H1 (cell line): ENCODE measurements around the gene CAMK2D. TPM values are rescaled to one million over a fixed set of nuclear protein-coding genes. Genes with fewer than 3 reads are reported as not detected.

Experiments used
- CTCF ChIA-PET: fragments of 300-600 bp; sonication (Branson Sonifier 250); formaldehyde crosslinking; loops from one replicate; lab custom pipeline; 2021; ENCODE audit not compliant: partially characterized antibody; lab: Charles Lee
- POLR2A ChIA-PET: fragments of 300-600 bp; sonication (Branson Sonifier 250); formaldehyde crosslinking; loops from one replicate; lab custom pipeline; 2021; ENCODE audit warnings: inconsistent platforms; ENCODE audit not compliant: partially characterized antibody; lab: Charles Lee
- DNase-seq, 2 experiments: peaks; one replicate each; pipeline versions ENCODE4 v3.0.0 to v3.0.0-alpha.2; 2010 to 2022; ENCODE audit warnings: low spot score in 2 of 2, low read depth in 1 of 2, mixed read lengths in 1 of 2
- FAIRE-seq: peaks from 2 replicates; lab custom pipeline; 2011; peaks lifted over from hg19 to GRCh38; lab: Jason Lieb, UNC
- H2AFZ ChIP-seq: 2 replicates; pipeline ENCODE4 v1.8.1; 2012; ENCODE audit warnings: low read length, inconsistent platforms
- H2AK5ac ChIP-seq: 2 replicates; pipeline ENCODE4 v1.6.1; 2013; ENCODE audit warnings: low read depth, low read length
- H2BK120ac ChIP-seq: replicated peaks from 2 replicates; pipeline ENCODE3; 2013; ENCODE audit warnings: low read depth, low read length, inconsistent platforms
- H2BK12ac ChIP-seq: 2 replicates; pipeline ENCODE4 v1.6.1; 2013; ENCODE audit warnings: low read depth, low read length
- H2BK15ac ChIP-seq: 2 replicates; pipeline ENCODE4 v1.6.1; 2013; ENCODE audit warnings: low read length
- H2BK20ac ChIP-seq: 2 replicates; pipeline ENCODE4 v1.6.1; 2013; ENCODE audit warnings: low read length
- H2BK5ac ChIP-seq: 2 replicates; pipeline ENCODE4 v1.6.1; 2013; ENCODE audit warnings: low read depth, low read length
- H3K14ac ChIP-seq: 2 replicates; pipeline ENCODE4 v1.6.1; 2013; ENCODE audit warnings: inconsistent platforms; ENCODE audit not compliant: insufficient read length
- H3K18ac ChIP-seq: 2 replicates; pipeline ENCODE4 v1.6.1; 2013; ENCODE audit warnings: low read length; ENCODE audit errors: extremely low read depth
- H3K23ac ChIP-seq: 2 replicates; pipeline ENCODE4 v1.6.1; 2013; ENCODE audit warnings: inconsistent platforms; ENCODE audit not compliant: insufficient read length
- H3K23me2 ChIP-seq: 2 replicates; pipeline ENCODE4 v1.6.1; 2013; ENCODE audit warnings: low read depth, low read length
- H3K27ac ChIP-seq: 2 replicates; pipeline ENCODE4 v1.6.1; 2011; ENCODE audit warnings: low read depth, low read length, inconsistent platforms
- H3K27me3 ChIP-seq, 4 experiments: replicated peaks in 1 of 4; 1 replicate in 1 of 4; 2 replicates in 3 of 4; pipeline versions ENCODE4 v1.6.1 to v1.8.1; 2011 to 2013; ENCODE audit warnings: low read length in 3 of 4, mild to moderate bottlenecking in 3 of 4, inconsistent platforms in 2 of 4, mixed read lengths in 2 of 4, moderate library complexity in 1 of 4; ENCODE audit not compliant: control insufficient read depth in 3 of 4, insufficient read depth in 3 of 4; ENCODE audit errors: extremely low read depth in 1 of 4
- H3K36me3 ChIP-seq, 4 experiments: 2 replicates each; pipeline versions ENCODE4 v1.6.1 to v1.8.1; 2011 to 2013; ENCODE audit warnings: mild to moderate bottlenecking in 4 of 4, low read length in 3 of 4, moderate library complexity in 2 of 4, control low read depth in 1 of 4, inconsistent platforms in 1 of 4; ENCODE audit not compliant: insufficient read depth in 4 of 4, control insufficient read depth in 2 of 4
- H3K4ac ChIP-seq: replicated peaks from 2 replicates; pipeline ENCODE3; 2013; ENCODE audit warnings: low read length, low read depth, mixed read lengths, inconsistent platforms; ENCODE audit not compliant: insufficient read length
- H3K4me1 ChIP-seq, 4 experiments: replicated peaks in 1 of 4; 1 replicate in 1 of 4; 2 replicates in 3 of 4; pipeline versions ENCODE4 v1.6.1 to v1.8.1; 2011 to 2013; ENCODE audit warnings: low read length in 3 of 4, inconsistent platforms in 2 of 4, mixed read lengths in 1 of 4; ENCODE audit not compliant: insufficient read depth in 4 of 4, control insufficient read depth in 3 of 4
- H3K4me2 ChIP-seq, 2 experiments: 2 replicates each; pipeline versions ENCODE4 v1.6.1 to v1.8.1; 2011 to 2013; ENCODE audit warnings: low read depth in 2 of 2, low read length in 2 of 2, control low read depth in 1 of 2, inconsistent platforms in 1 of 2, mild to moderate bottlenecking in 1 of 2; ENCODE audit not compliant: insufficient read depth in 1 of 2
- H3K4me3 ChIP-seq, 4 experiments: fragments of 200-600, 300-600 bp in 1 of 4; sonication (generic), shearing (Covaris generic), sonication (Bioruptor Twin) in 1 of 4; 2 replicates each; pipeline versions ENCODE4 v1.5.1 to v1.8.1; 2011 to 2016; ENCODE audit warnings: low read length in 4 of 4, low read depth in 3 of 4, control low read depth in 2 of 4, inconsistent platforms in 2 of 4, mild to moderate bottlenecking in 2 of 4, mixed read lengths in 1 of 4, moderate library complexity in 1 of 4; ENCODE audit not compliant: insufficient read depth in 2 of 4; ENCODE audit errors: extremely low read depth in 1 of 4
- H3K56ac ChIP-seq: replicated peaks from 2 replicates; pipeline ENCODE3; 2013; ENCODE audit warnings: low read depth, mild to moderate bottlenecking, mixed read lengths, low read length, inconsistent platforms; ENCODE audit not compliant: insufficient read length
- H3K79me1 ChIP-seq: 2 replicates; pipeline ENCODE4 v1.6.1; 2013; ENCODE audit warnings: low read depth, low read length, control low read depth
- H3K79me2 ChIP-seq, 2 experiments: 2 replicates each; pipeline versions ENCODE4 v1.6.1 to v1.8.1; 2012 to 2013; ENCODE audit warnings: low read length in 2 of 2, mild to moderate bottlenecking in 2 of 2, inconsistent platforms in 1 of 2; ENCODE audit not compliant: insufficient read depth in 2 of 2, control insufficient read depth in 1 of 2
- H3K9ac ChIP-seq, 4 experiments: replicated peaks in 1 of 4; 1 replicate in 1 of 4; 2 replicates in 3 of 4; pipeline versions ENCODE4 v1.6.1 to v1.8.1; 2011 to 2013; ENCODE audit warnings: low read depth in 3 of 4, low read length in 3 of 4, control low read depth in 2 of 4, mild to moderate bottlenecking in 2 of 4, moderate library complexity in 2 of 4, inconsistent platforms in 1 of 4; ENCODE audit errors: extremely low read depth in 1 of 4
- H3K9me3 ChIP-seq, 2 experiments: 2 replicates each; pipeline versions ENCODE4 v1.6.1 to v1.8.1; 2012 to 2013; ENCODE audit warnings: mild to moderate bottlenecking in 2 of 2, moderate library complexity in 2 of 2, control low read depth in 1 of 2, inconsistent platforms in 1 of 2, low read depth in 1 of 2, low read length in 1 of 2, mixed read lengths in 1 of 2; ENCODE audit not compliant: insufficient read depth in 2 of 2
- H4K20me1 ChIP-seq, 2 experiments: replicated peaks in 1 of 2; 2 replicates each; pipeline versions ENCODE3 to v1.8.1; 2011 to 2013; ENCODE audit warnings: inconsistent platforms in 2 of 2, low read length in 2 of 2, mild to moderate bottlenecking in 1 of 2; ENCODE audit not compliant: insufficient read depth in 2 of 2, control insufficient read depth in 1 of 2
- H4K5ac ChIP-seq: 2 replicates; pipeline ENCODE4 v1.6.1; 2013; ENCODE audit warnings: low read length, low read depth, mixed read lengths, inconsistent platforms; ENCODE audit not compliant: insufficient read length
- H4K8ac ChIP-seq: 2 replicates; pipeline ENCODE4 v1.8.0; 2013; ENCODE audit warnings: mild to moderate bottlenecking, moderate library complexity, low read length, inconsistent platforms; ENCODE audit not compliant: insufficient read depth; ENCODE audit errors: extremely low read depth
- H4K91ac ChIP-seq: replicated peaks from 2 replicates; pipeline ENCODE3; 2013; ENCODE audit warnings: low read length, mixed read lengths, inconsistent platforms; ENCODE audit not compliant: insufficient read length
- ATF3 ChIP-seq: IDR thresholded peaks from 2 replicates; pipeline ENCODE4 v1.6.1; 2011; ENCODE audit warnings: low read depth, mild to moderate bottlenecking, low read length; ENCODE audit not compliant: insufficient read depth
- BRCA1 ChIP-seq: IDR thresholded peaks from 2 replicates; pipeline ENCODE4 v1.6.1; 2012; ENCODE audit warnings: low read depth, low read length, improper control_type of control experiment
- CTBP2 ChIP-seq: IDR thresholded peaks from 2 replicates; pipeline ENCODE4 v1.7.0; 2011; ENCODE audit warnings: borderline replicate concordance, mild to moderate bottlenecking, moderate library complexity, mixed read lengths, low read length; ENCODE audit not compliant: insufficient read depth, insufficient read length
- MAX ChIP-seq: IDR thresholded peaks from 2 replicates; pipeline ENCODE4 v1.6.1; 2012; ENCODE audit warnings: inconsistent platforms
- PHF8 ChIP-seq: fragments of 200-600 bp; sonication (generic); conservative IDR thresholded peaks from 2 replicates; pipeline ENCODE4 v1.7.1; 2012; ENCODE audit warnings: low read depth, mild to moderate bottlenecking, inconsistent platforms, low read length, moderate library complexity
- POLR2AphosphoS5 ChIP-seq: IDR thresholded peaks from 2 replicates; pipeline ENCODE4 v1.6.1; 2011; ENCODE audit warnings: low read depth, low read length
- RFX5 ChIP-seq: IDR thresholded peaks from 2 replicates; pipeline ENCODE4 v1.6.1; 2011; ENCODE audit warnings: low read depth, low read length, improper control_type of control experiment, borderline replicate concordance
- RXRA ChIP-seq: IDR thresholded peaks from 2 replicates; pipeline ENCODE4 v1.6.1; 2011; ENCODE audit warnings: low read depth, mild to moderate bottlenecking, low read length, moderate library complexity; ENCODE audit not compliant: insufficient read depth
- SUZ12 ChIP-seq: fragments of 200-600 bp; sonication (generic); IDR thresholded peaks from 2 replicates; pipeline ENCODE4 v1.6.1; 2012; ENCODE audit warnings: mild to moderate bottlenecking, inconsistent platforms, low read length, moderate library complexity, mixed read lengths
- TEAD4 ChIP-seq: IDR thresholded peaks from 2 replicates; pipeline ENCODE4 v1.6.1; 2012; ENCODE audit warnings: low read depth, low read length, inconsistent platforms, mixed read lengths
- USF2 ChIP-seq: IDR thresholded peaks from 2 replicates; pipeline ENCODE4 v1.6.1; 2011; ENCODE audit warnings: low read length, improper control_type of control experiment
- YY1 ChIP-seq: IDR thresholded peaks from 2 replicates; pipeline ENCODE4 v1.6.1; 2011; ENCODE audit warnings: low read depth, mild to moderate bottlenecking, low read length
- ZNF274 ChIP-seq: IDR thresholded peaks from 2 replicates; pipeline ENCODE4 v1.7.0; 2012; ENCODE audit warnings: low read length, borderline replicate concordance; ENCODE audit errors: extremely low read depth
- whole genome bisulfite sequencing, 2 experiments: shearing (Covaris generic) in 1 of 2; methylation state at CpG; one replicate each; pipeline versions ENCODE4 v1.1.6 to v1.1.7; 2013 to 2015; ENCODE audit warnings: low lambda C conversion rate in 2 of 2, mixed read lengths in 2 of 2, inconsistent platforms in 1 of 2, low coverage in 1 of 2, missing lambda C conversion rate in 1 of 2; ENCODE audit not compliant: insufficient replicate concordance in 2 of 2, insufficient coverage in 1 of 2, insufficient read length in 1 of 2; ENCODE audit errors: extremely low coverage in 1 of 2, missing lambda C conversion rate in 1 of 2; 5-methylcytosine and 5-hydroxymethylcytosine counted together
- polyA plus RNA-seq, 7 experiments: library from polyadenylated mRNA; depleted of rRNA in 3 of 7; stranded (reverse) in 5 of 7; unstranded in 2 of 7; fragments of >200 nt in 5 of 7; fragments of 200-250 nt in 2 of 7; gene quantifications; 1 replicate in 5 of 7; 2 replicates in 1 of 7; 4 replicates in 1 of 7; pipeline versions ENCODE4 v1.2.1 to v1.2.3, GENCODE V29; 2011 to 2013; ENCODE audit warnings: missing spikeins in 2 of 7, mixed read lengths in 2 of 7
- total RNA-seq: library from RNA; stranded (reverse); fragmentation: NEBNext Ultra II Directional; extraction: Animal tissue kit (Norgen Biotek cat#: 25700); gene quantifications from 2 replicates; pipeline ENCODE4 v1.2.1, GENCODE V29; 2021

Gene CAMK2D
- total and polyA plus RNA-seq, 2 of the 8 experiments (the other 6 are each of a cell fraction or from before 2014, with no cell fraction given) = 3.2 to 7.0 TPM

GRCh38 chr4:113625902-113626301 is 135.6 kb downstream of the CAMK2D start:
- FAIRE-seq = no peak
- no peak for TF ChIP-seq MAX
- no peak for TF ChIP-seq BRCA1
- no peak for TF ChIP-seq TEAD4
- no peak for TF ChIP-seq CTBP2
- no peak for TF ChIP-seq YY1
- TF ChIP-seq RXRA = no peak
- TF ChIP-seq ZNF274 = no peak
- no peak for TF ChIP-seq PHF8
- no peak for TF ChIP-seq POLR2AphosphoS5
- no peak for TF ChIP-seq RFX5
- TF ChIP-seq ATF3 = no peak
- no peak for TF ChIP-seq USF2
- TF ChIP-seq SUZ12 = no peak
- Histone ChIP-seq H2AK5ac (no peak overlapping the region), H3K27ac (no peak overlapping the region), H2BK15ac (no peak overlapping the region), H3K4me2 (no peak overlapping the region), H2BK20ac (no peak overlapping the region), H3K14ac (no peak overlapping the region), H2AFZ (no peak overlapping the region), H3K18ac (no peak overlapping the region), H3K9ac (no peak overlapping the region), H3K56ac (no peak overlapping the region), H2BK12ac (no peak overlapping the region), H3K79me1 (no peaks in the 10 kb centered on the region), H3K79me2 (no peaks in the 10 kb centered on the region), H4K91ac (no peak overlapping the region), H3K9me3 (no peaks in the 10 kb centered on the region), H2BK5ac (no peak overlapping the region), H2BK120ac (no peak overlapping the region), H3K4me1 (no peaks in the 10 kb centered on the region), H4K5ac (no peak overlapping the region), H4K20me1 (no peaks in the 10 kb centered on the region), H3K23me2 (no peaks in the 10 kb centered on the region), H3K36me3 (no peaks in the 10 kb centered on the region), H3K23ac (no peak overlapping the region), H3K27me3 (no peaks in the 10 kb centered on the region), H4K8ac (no peak overlapping the region), H3K4ac (no peak overlapping the region), H3K4me3 (no peak overlapping the region)
- CTCF ChIA-PET = no interaction called here
- POLR2A ChIA-PET = no interaction called here
- 92% methylated on average over 2 of the region's 2 CpGs; no CpG with 5 or more reads in 1 of the 2 experiments for WGBS, 2 experiments
- DNase-seq = no peak
